ELR (cell line): Measurements from ENCODE around the gene TMSB4X.
"Not testable (repeated sequence)": the region's sequence is repeated elsewhere in the genome, so short reads cannot be mapped to it uniquely, and the experiment has no call there.

Source experiments
- DNase-seq: peaks from one replicate; pipeline ENCODE4 v3.0.0-alpha.2; 2015; ENCODE audit warnings: low read depth

TMSB4X gene

DNA sequence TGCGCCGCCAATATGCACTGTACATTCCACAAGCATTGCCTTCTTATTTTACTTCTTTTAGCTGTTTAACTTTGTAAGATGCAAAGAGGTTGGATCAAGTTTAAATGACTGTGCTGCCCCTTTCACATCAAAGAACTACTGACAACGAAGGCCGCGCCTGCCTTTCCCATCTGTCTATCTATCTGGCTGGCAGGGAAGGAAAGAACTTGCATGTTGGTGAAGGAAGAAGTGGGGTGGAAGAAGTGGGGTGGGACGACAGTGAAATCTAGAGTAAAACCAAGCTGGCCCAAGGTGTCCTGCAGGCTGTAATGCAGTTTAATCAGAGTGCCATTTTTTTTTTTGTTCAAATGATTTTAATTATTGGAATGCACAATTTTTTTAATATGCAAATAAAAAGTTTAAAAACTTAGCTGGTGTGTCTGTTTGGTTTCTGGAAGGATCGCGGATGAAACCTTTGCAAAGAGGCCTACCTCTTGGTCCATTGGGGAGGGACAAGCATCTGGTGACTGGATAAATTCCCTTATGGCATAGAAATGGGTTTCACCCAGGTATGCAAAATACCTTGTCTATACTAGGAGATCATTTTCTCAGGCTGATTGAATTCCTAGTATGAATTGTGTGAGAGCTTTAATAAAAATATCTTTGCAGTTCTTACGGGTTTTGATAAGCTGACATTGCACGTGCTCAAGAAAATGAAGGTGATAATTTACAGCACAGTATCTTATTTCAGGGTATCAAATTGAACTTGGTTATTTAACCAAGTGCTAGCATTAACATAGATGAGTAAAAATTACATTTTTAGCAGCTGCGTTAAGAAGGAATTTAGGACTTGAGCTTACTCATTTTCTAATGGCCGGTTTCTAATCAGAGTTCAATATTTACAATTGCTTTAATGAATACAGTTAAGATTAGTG lies 2.2 kb downstream of the TMSB4X start:
- DNase-seq = not testable (repeated sequence)

DNA sequence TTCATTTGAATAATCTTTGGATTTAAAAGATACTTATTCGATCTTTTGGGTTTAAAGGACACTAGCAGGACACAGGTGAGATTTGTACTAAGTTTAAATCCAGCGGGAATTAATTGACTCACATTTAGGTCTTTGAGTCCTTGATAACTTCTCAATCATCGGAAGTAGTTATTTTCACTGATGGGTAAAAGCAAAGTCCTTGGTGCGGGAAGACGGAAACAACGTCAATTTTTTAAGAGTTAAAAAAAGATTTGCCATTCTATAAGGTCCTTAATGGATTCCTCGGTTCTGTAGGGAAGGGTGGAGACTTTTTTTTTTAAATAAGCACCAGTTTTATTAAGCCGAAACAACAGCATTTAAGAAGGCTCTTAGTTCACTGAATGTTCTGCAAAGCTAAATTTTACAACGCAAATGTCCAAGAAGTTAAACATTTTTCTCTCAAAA lies 2.9 kb downstream of the TMSB4X start:
- peak; percentile 25 for DNase-seq

DNA sequence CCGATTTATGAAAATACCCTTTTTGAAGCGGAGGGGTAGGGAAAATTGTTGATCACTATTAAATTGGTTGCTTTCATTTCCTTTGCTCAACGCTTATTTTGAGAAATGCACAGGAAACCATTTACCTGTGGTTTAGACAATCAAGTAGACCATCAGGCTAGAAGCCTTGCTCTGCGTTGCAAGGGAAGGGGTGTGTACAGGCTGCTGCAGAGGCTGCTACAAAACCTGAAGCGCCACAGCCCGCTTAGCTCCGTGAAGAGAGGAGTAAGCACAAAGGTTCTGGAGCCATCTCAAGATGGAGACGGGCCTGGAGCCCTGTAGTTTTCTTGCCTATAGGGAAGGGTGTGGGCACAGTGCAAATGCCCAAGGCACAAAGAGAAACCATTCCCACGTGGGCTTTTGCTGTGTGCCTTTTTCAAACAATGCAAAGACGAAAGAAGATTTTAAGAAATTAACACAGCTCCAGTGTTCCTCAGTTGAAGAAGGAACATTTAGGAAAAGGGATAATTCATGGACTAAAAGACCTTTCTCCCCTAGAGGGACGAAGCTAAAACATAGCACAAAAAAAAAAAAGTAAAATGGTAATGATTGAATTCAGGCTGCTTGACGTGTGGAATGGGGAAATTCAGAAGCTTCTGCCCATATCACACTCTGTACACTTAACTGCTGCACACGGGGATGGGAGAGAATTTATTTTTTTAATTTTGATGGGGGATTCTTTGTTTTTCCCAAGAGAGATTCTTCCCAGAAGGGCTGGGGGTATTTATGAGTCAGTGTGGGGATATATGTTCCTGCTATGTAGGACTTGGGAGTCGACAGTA lies 3.5 kb downstream of the TMSB4X start:
- peak; percentile 61 for DNase-seq

DNA sequence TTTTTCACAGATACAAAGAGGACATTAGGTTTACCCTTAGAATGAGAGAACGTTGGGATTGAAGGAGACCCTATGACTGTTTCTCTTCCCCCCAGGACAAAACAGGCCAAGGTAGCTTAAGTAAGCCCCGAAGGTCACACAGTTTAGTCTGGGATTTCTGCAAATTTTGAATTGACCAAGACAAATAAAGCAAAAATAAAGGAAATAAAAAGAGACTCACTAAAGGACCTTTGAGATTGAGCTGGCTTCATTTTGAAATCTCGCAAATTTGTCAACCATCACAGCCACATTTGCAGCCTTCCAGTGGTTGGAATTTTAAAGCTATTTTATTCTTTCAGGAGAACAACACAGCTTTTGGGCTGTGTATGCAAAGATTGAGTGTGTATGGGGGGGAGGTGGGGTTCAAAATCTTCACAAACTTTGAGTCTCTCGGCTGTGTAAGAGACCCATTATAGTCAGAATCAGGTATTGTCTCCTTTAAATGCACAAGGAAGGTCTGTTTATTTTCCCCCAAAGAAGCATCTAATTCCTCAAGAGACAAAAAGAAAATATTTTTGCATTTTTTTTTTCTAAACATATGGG lies 4.2 kb downstream of the TMSB4X start:
- DNase-seq = no peak

DNA sequence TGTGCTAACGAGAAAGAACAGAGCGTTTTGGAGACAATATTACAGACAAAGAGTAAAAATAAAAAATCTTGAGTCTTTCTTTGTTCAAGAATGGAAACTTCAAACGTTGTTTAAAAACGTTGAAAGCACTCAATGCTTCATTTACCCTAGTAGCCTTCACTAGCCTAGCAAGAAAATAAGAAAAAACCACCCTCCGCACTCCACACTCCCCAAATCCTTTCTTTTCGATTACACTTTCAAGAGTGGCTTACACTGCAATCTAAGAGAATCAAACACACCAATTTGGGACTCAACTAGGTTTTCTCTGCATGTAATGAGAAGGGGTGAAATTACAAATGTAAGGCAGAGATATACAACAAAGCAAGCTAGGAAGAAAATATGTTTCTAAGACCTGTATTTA lies 4.7 kb downstream of the TMSB4X start:
- DNase-seq = no peak

DNA sequence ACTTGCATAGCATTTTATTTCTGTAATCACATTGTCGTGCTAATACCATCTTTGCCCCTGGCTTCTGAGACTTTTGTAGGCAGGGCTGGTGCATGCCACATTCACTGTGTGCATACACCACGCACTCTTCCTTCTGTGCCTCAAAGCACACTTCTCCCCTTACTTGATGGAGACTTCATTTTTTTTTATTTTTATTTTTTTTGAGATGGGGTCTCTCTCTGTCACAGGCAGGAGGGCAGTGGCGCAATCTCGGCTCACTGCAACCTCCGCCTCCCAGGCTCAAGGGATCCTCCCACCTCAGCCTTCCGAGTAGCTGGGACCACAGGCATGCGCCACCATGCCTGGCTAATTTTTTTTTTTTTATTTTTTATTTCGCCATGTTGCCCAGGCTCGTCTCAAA lies 5.1 kb downstream of the TMSB4X start:
- DNase-seq = not testable (repeated sequence)

DNA sequence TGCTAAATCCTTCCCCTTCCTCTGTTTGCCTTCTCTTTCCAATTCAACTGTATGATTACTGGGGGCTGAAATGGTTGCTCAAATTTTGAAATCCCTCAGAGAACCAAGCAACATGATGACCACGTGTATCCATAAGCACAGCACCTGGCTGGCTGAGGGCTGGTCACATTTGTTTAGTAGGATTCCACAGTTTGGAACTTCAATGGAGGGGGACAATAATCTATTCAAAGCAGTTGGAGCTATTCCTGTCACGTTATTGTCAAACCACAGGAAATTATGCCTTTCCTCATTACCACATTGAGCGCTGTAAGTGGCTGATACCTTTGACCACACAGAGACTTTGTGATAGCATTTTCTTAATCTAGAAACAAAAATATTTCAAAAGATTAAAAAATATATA lies 7.0 kb downstream of the TMSB4X start:
- no peak for DNase-seq

DNA sequence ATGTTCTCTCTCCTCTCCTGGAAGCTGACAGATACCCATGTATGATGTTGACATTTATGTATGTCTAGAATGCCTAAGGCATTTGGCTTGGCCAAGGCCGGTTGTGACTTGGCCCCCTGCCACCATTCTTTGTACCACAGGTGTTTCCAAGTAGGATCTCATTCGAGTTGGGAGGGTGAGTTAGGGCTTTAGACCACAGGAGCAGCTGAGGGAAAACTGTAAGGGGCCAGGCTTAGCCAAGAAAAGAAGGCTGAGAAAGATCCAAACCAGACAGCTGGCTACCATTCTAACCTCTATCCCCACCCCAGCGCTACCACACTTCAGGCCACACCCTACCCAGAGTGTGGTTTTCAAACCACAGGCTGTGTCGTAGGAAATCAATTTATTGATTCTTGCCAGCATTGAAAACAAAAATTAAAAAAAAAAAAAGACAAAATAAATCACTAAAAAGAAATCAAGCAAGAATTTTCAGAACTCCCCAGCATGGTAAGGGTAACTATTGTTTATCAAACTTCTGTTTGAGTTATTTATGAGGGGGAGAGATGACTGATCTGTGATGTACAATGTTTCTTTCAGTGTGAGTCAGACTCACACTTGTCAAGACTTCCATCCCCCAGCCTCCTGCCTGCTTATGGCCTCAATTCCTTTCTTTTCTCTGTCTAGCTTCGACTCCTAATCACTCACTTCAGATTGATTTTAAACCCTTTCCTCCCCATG lies 9.9 kb downstream of the TMSB4X start:
- peak; percentile 30 for DNase-seq

DNA sequence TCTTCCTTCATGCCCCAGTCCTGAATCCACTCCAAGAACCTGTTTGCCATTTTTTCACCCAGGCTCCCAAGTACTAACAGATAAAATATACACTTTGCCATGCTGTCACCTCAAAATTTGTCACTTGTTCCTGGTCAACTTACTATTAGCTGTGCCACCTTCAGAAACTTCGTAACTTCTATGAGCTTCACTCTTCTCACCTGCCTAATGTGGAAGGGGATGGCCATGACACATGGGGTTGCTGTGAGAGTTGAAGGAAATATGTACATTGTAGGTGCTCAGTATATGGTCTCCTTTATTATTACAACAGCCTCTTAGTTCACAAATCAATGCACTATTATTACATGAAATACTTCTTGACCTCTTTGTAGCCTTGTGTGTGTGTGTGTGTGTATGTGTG lies 10.4 kb downstream of the TMSB4X start:
- no peak for DNase-seq

DNA sequence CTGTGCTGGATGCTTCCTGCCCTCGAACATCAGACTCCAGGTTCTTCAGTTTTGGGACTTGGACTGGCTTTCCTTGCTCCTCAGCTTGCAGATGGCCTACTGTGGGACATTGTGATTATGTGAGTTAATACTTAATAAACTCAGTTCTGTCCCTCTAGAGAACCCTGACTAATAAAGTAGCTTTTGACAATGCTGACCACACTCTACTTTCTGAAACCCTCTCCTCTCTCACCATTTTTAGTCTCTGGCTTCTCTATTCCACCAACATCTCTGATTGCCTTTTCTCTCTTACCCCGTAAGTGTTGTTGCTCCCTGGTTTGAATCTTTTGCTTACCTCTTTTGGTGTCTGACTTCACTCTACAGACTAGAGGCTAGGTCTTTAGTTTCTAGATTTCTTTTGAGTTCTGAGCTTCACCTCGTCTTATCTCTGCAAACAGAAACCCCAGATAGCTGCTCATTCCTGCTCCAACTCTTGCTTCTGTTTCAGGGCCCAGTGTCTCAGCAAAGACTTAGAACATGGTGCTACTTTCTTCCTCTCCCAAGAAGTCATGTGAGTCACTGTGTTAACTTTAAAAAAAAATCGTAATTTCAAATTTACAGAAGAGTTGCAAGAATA lies 11.4 kb downstream of the TMSB4X start:
- no peak for DNase-seq

DNA sequence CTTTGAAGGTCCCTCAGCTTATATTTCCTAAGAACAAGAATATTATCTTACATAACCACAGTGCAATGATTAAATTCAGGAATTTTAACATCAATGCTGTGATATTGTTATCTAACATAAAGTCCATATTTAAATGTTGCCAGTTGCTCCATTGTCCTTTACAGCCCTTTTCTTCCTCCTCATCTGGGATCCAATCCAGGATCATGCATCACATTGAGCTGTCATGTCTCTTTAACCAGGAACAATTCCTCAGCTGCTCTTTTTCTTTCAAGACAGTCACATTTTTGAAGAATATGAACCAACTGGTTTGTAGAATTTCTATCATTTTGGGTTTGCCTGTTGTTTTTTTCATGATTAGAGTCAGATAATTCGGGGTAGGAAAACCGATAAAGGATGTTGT lies 12.0 kb downstream of the TMSB4X start:
- DNase-seq = no peak

DNA sequence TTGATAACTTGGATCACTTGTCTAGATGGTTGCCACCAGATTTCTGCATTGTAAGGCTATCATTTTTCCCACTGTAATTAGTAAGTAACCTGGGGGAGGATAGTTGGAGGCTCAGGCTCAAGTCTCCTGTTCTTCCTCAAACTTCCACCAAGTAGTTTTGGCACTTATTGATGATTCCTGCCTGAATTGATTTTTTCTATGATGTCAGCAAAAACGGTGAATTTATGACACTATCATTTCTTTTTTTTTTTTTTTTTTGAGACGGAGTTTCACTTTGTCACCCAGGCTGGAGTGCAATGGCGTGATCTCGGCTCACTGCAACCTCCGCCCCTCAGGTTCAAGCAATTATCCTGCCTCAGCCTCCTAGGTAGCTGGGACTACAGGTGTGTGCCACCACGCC lies 12.4 kb downstream of the TMSB4X start:
- no peak for DNase-seq

DNA sequence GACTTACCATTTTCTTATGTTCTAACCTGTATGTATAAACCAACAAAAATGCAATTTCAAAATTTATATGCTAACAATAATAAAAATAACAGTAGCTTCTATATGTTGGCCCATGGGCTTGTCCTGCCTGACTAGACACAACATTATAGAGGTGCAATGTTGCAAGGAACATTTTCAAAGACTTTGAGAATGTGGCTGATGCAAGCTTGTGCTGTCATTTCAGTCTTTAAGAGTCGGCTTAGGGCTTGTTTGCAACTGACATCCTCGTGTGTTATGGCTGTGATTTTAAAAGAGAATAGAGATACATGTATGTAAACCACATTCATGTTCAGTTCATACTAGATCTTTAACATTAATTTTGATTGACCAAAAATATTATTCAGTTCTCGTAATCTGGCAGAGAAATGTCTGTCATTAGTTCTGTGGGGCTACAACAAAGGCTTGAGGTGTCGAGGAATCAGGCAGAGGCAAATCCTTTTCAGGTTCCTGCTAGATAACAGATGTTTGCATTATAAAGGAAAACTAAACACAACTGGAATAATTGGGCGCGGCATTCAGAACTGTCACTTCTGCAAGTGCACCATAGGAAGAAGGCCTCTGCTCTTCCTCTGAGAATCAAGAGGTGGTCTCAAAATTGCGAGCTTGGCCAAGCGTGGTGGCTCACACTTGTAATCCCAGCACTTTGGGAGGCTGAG lies 13.1 kb downstream of the TMSB4X start:
- no peak for DNase-seq

DNA sequence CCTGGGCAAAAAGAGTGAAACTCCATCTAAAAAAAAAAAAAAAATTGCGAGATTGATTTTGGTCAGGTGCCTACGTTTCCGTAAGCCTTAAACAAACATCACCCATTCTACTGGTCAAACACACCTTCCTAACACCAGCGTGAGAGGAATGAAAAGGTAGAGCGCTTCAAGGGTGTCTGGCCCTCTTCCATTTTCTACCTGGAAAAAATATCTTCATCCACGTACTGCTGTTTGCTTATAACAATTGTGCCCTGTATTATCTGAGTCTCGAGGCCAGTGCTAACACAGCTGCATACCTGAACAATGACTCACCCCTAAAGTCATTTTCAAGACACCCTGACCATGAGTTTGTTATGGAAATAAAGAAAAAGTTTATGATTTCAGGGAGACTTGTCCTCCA lies 13.9 kb downstream of the TMSB4X start:
- peak; percentile 75 for DNase-seq

DNA sequence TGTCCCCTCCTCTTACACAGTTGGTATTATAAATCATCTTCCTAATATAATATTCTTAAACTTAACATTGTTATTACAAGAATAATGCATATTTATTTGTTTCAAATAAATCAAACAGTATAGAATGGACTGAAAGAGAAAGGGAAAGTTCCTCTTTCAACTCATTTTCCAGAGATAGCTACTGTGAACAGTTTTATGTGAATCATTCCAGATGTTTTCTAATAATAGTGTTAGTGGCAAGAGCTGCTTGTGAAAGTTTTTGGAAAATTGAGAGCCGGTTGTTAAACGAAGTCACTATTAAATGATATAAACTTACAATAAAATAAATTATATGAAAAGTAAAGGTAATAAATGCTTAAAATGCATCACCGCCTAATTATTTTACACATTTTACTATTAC lies 14.6 kb downstream of the TMSB4X start:
- DNase-seq = no peak

DNA sequence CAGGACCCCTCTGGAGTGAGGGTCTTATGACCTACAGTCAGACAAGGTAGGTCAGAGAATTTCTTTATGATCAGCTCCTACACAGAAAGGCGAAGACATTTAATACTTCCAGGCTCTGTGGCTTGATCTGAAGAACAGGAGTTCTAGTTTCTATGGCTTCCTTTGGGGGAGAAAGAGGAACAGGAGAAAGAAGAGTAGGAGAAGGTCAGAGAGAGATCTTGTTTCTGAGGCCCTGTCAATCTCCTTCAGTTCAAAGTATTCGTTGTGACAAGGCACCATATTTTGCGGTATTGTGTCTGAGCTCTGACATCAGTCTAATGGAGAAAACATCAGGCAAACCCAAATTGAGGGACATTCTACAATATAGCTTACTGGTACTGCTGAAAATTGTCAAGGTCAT lies 16.7 kb downstream of the TMSB4X start:
- DNase-seq = no peak

DNA sequence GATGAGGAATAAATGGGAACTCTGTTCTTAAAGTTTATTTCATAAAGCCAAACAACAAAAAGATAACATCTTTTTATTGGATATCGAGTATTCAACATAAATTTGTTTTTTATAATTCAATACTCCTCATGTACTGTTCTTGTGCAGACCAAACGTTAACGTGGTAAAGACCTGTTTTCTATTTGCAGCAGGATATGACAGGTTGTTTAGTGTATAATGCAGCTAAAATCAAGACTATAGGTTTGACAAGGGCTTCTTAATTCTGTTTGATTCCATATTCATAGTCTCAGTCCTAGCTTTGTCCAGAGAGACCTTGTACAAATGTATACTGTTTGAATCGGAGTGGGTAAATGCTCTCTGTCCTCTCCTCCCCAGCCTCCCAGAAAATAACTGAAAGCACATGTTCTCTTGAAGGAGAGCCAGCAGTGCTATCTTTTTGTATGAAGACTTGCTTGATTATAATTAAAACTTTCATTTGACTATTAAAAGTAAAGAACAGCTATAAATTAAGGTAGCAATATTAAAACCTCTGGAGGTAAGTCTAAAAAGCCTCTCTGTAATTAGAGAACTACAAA lies 17.7 kb downstream of the TMSB4X start:
- DNase-seq = no peak

DNA sequence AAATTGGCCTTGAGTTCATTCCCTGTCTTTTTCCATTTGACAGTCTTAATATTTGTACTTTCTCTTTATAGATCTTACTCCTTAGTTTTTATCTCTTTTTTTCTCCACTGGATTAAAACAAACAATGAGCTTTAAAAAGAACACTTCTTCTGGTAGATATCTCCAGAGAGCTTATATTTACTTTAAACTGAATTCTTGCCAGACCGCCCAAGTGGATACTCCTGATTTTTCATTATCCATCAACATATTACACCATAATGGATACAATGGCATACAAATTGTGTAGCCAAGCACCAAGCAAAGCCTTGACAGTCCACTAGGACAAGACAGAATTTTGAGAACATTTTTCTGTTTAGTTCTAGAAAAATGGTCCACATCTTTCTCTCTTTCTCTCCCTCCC lies 18.9 kb downstream of the TMSB4X start:
- no peak for DNase-seq

DNA sequence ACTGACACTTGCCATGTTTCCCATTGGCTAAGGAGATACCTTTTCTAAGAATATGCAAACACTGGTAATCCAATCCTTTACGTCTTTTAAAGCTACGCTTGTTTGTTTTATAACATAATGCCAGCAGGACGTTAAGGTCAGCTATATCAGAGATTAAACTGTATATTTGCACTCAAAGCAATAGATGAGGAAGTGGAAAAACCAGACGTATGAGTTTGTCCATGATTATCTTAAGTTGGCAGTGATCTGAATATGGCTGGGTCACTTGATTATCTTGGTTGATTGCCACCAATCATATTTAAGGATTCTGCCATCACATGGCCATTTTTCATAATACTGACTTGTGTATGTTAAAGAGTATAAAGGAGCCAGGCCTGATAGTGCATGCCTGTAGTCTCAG lies 19.4 kb downstream of the TMSB4X start:
- no peak for DNase-seq

DNA sequence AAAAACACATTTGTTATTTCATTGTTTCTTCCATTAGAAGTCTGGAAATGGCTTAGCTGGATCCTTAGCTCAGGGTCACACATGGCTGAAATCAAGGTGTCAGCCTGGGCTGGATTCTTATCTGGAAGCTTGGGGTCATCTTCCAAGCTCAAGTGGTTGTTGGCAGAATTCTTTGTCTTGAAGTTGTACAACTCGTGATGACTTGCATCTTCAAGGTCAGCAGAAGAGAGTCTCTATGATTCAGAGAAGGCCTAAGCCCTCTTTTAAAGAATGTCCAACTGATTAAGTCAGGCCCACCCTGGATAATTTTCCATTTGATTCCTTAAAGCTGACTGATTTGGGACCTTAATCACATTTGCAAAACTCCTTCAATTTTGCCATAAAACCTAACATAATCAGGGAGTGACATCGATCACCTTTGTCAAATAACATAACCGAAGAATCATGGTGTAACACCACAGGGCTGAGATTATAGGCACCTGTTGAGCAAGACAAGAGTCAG lies 22.1 kb downstream of the TMSB4X start:
- DNase-seq = no peak
